GM19193 (cell line): ENCODE results near the gene PRKD2.
A peak's percentile ranks its signal among the peaks of the same experiment; 100 is the strongest.

ENCODE experiments used
- POLR2A ChIP-seq: IDR thresholded peaks from 4 replicates; pipeline ENCODE4 v1.6.1; 2011; ENCODE audit not compliant: insufficient read depth, insufficient read length; ENCODE audit errors: extremely low read depth

The PRKD2 gene

GRCh38 chr19:46717034-46717715 lies at the start of gene PRKD2:
Gene PRKD2 (minus strand): TSS chr19:46717114. CDS start chr19:46716370, 744 bp downstream.
- TF ChIP-seq POLR2A, result peak; percentile 55

GRCh38 chr19:46764817-46765291 lies 47.9 kb upstream of the PRKD2 start:
- TF ChIP-seq POLR2A, result no peak

- no peak for TF ChIP-seq POLR2A
Measured at GRCh38 chr19:46762245-46762890, 45.5 kb upstream of the PRKD2 start.

GRCh38 chr19:46761418-46761831 lies 44.5 kb upstream of the PRKD2 start:
- no peak for TF ChIP-seq POLR2A

- no peak for TF ChIP-seq POLR2A
Measured at GRCh38 chr19:46760363-46760762, 43.4 kb upstream of the PRKD2 start.

GRCh38 chr19:46759817-46760333 lies 43.0 kb upstream of the PRKD2 start:
- TF ChIP-seq POLR2A, result no peak

- TF ChIP-seq POLR2A, result no peak
Measured at GRCh38 chr19:46759206-46759605, 42.3 kb upstream of the PRKD2 start.

GRCh38 chr19:46756544-46756888 lies 39.6 kb upstream of the PRKD2 start:
- no peak for TF ChIP-seq POLR2A

GRCh38 chr19:46755853-46756543 lies 39.1 kb upstream of the PRKD2 start:
- TF ChIP-seq POLR2A, result no peak

GRCh38 chr19:46755077-46755852 lies 38.4 kb upstream of the PRKD2 start:
- no peak for TF ChIP-seq POLR2A

- TF ChIP-seq POLR2A, result no peak
Measured at GRCh38 chr19:46753420-46754155, 36.7 kb upstream of the PRKD2 start.

- no peak for TF ChIP-seq POLR2A
Measured at GRCh38 chr19:46748325-46749109, 31.6 kb upstream of the PRKD2 start.

GRCh38 chr19:46746281-46747057 lies 29.6 kb upstream of the PRKD2 start, which contains the start of gene STRN4:
Gene STRN4 (minus strand): TSS chr19:46746450. CDS start chr19:46746430, 20 bp downstream.
- peak; percentile 66 for TF ChIP-seq POLR2A
